H9 (cell line): Measurements from ENCODE around the gene DNAJC8. TPM values are rescaled to one million over a fixed set of nuclear protein-coding genes. Genes with fewer than 3 reads are reported as not detected.

Experiments used
- DNase-seq: peaks from one replicate; pipeline ENCODE4 v3.0.0-alpha.2; 2017
- H2AFZ ChIP-seq: one replicate; pipeline ENCODE4 v1.6.1; 2013; ENCODE audit warnings: mild to moderate bottlenecking, low read length, control low read depth, moderate library complexity
- H2AK5ac ChIP-seq: 2 replicates; pipeline ENCODE4 v1.6.1; 2013; ENCODE audit warnings: low read length, control low read depth, mixed read lengths; ENCODE audit not compliant: insufficient read length
- H2BK120ac ChIP-seq: one replicate; pipeline ENCODE4 v1.6.1; 2013; ENCODE audit warnings: low read depth, mild to moderate bottlenecking, low read length, control low read depth, inconsistent platforms; ENCODE audit not compliant: poor library complexity, severe bottlenecking
- H2BK12ac ChIP-seq: 2 replicates; pipeline ENCODE4 v1.6.1; 2013; ENCODE audit warnings: low read length, control low read depth, mixed read lengths, low read depth; ENCODE audit not compliant: insufficient read length
- H2BK15ac ChIP-seq: 2 replicates; pipeline ENCODE4 v1.6.1; 2013; ENCODE audit warnings: low read depth, low read length, control low read depth
- H2BK20ac ChIP-seq: one replicate; pipeline ENCODE4 v1.6.1; 2013; ENCODE audit warnings: low read depth, mild to moderate bottlenecking, low read length, control low read depth, inconsistent platforms; ENCODE audit not compliant: poor library complexity, severe bottlenecking
- H2BK5ac ChIP-seq: 2 replicates; pipeline ENCODE4 v1.6.1; 2013; ENCODE audit warnings: low read length, control low read depth, mixed read lengths; ENCODE audit not compliant: insufficient read length
- H3K14ac ChIP-seq: 2 replicates; pipeline ENCODE4 v1.6.1; 2013; ENCODE audit warnings: low read length, control low read depth; ENCODE audit not compliant: insufficient read depth
- H3K18ac ChIP-seq: 2 replicates; pipeline ENCODE4 v1.6.1; 2013; ENCODE audit warnings: low read depth, mild to moderate bottlenecking, mixed read lengths, low read length, control low read depth; ENCODE audit not compliant: insufficient read length
- H3K23ac ChIP-seq: 2 replicates; pipeline ENCODE4 v1.6.1; 2013; ENCODE audit warnings: low read length, control low read depth, mixed read lengths, low read depth; ENCODE audit not compliant: insufficient read length
- H3K23me2 ChIP-seq: 2 replicates; pipeline ENCODE4 v1.6.1; 2013; ENCODE audit warnings: low read depth, mild to moderate bottlenecking, mixed read lengths, low read length, control low read depth; ENCODE audit not compliant: insufficient read length, poor library complexity, severe bottlenecking
- H3K27ac ChIP-seq: 2 replicates; pipeline ENCODE4 v1.5.1; 2013; ENCODE audit warnings: low read length, control low read depth, mixed read lengths, low read depth; ENCODE audit not compliant: insufficient read length
- H3K27me3 ChIP-seq: 2 replicates; pipeline ENCODE4 v1.6.1; 2013; ENCODE audit warnings: low read length, control low read depth, inconsistent platforms; ENCODE audit not compliant: insufficient read depth
- H3K4ac ChIP-seq: 2 replicates; pipeline ENCODE4 v1.6.1; 2013; ENCODE audit warnings: low read depth, mild to moderate bottlenecking, control low read depth, inconsistent platforms, low read length, moderate library complexity
- H3K4me1 ChIP-seq: 2 replicates; pipeline ENCODE4 v1.6.1; 2013; ENCODE audit warnings: low read length, control low read depth, inconsistent platforms; ENCODE audit not compliant: insufficient read depth
- H3K4me2 ChIP-seq: 2 replicates; pipeline ENCODE4 v1.6.1; 2013; ENCODE audit warnings: low read length, control low read depth, mixed read lengths; ENCODE audit not compliant: insufficient read length, insufficient read depth
- H3K56ac ChIP-seq: 2 replicates; pipeline ENCODE4 v1.6.1; 2013; ENCODE audit warnings: low read depth, mild to moderate bottlenecking, mixed read lengths, low read length, control low read depth; ENCODE audit not compliant: insufficient read length
- H3K79me1 ChIP-seq: 2 replicates; pipeline ENCODE4 v1.6.1; 2013; ENCODE audit warnings: low read depth, mild to moderate bottlenecking, moderate library complexity, low read length, control low read depth, inconsistent platforms; ENCODE audit not compliant: insufficient read depth, poor library complexity, severe bottlenecking
- H3K79me2 ChIP-seq: 2 replicates; pipeline ENCODE4 v1.6.1; 2013; ENCODE audit warnings: low read length, control low read depth, inconsistent platforms; ENCODE audit not compliant: insufficient read depth
- H3K9ac ChIP-seq: 2 replicates; pipeline ENCODE4 v1.6.1; 2013; ENCODE audit warnings: low read length, control low read depth, mixed read lengths; ENCODE audit not compliant: insufficient read length; ENCODE audit errors: extremely low read depth
- H3K9me3 ChIP-seq: one replicate; pipeline ENCODE4 v1.6.1; 2013; ENCODE audit warnings: low read depth, low read length, inconsistent platforms; ENCODE audit not compliant: control insufficient read depth
- H3T11ph ChIP-seq: one replicate; pipeline ENCODE4 v1.6.1; 2013; ENCODE audit warnings: mild to moderate bottlenecking, low read length, control low read depth, inconsistent platforms
- H4K20me1 ChIP-seq: one replicate; pipeline ENCODE4 v1.6.1; 2013; ENCODE audit not compliant: control insufficient read depth, insufficient read length, insufficient read depth
- H4K5ac ChIP-seq: 2 replicates; pipeline ENCODE4 v1.6.1; 2013; ENCODE audit warnings: low read depth, mild to moderate bottlenecking, mixed read lengths, low read length, control low read depth; ENCODE audit not compliant: insufficient read length
- H4K8ac ChIP-seq: replicated peaks from 2 replicates; pipeline ENCODE4 v1.6.1; 2013; ENCODE audit warnings: low read length, control low read depth, mixed read lengths, low read depth; ENCODE audit not compliant: insufficient read length
- H4K91ac ChIP-seq: 2 replicates; pipeline ENCODE4 v1.6.1; 2013; ENCODE audit warnings: low read depth, mild to moderate bottlenecking, moderate library complexity, mixed read lengths, low read length, control low read depth; ENCODE audit not compliant: insufficient read length
- H3K27ac Mint-ChIP-seq, 3 experiments: 2 replicates in 2 of 3; 3 replicates in 1 of 3; pipeline ENCODE4 v1.8.0; 2020 to 2021; ENCODE audit warnings: mixed read lengths in 3 of 3, mild to moderate bottlenecking in 1 of 3, moderate library complexity in 1 of 3
- H3K27me3 Mint-ChIP-seq: 2 replicates; pipeline ENCODE4 v1.8.0; 2021; ENCODE audit warnings: low read depth, mild to moderate bottlenecking, moderate library complexity, mixed read lengths
- H3K36me3 Mint-ChIP-seq, 3 experiments: 2 replicates in 2 of 3; 3 replicates in 1 of 3; pipeline ENCODE4 v1.8.0; 2020 to 2021; ENCODE audit warnings: low read depth in 3 of 3, mixed read lengths in 3 of 3; ENCODE audit not compliant: insufficient read depth in 1 of 3
- H3K4me1 Mint-ChIP-seq, 2 experiments: 2 replicates each; pipeline ENCODE4 v1.8.0; 2020; ENCODE audit warnings: mixed read lengths in 2 of 2
- H3K4me3 Mint-ChIP-seq, 2 experiments: 2 replicates in 1 of 2; 3 replicates in 1 of 2; pipeline ENCODE4 v1.8.0; 2020 to 2021; ENCODE audit warnings: mild to moderate bottlenecking in 2 of 2, mixed read lengths in 2 of 2, moderate library complexity in 1 of 2
- H3K9me3 Mint-ChIP-seq, 2 experiments: 2 replicates in 1 of 2; 3 replicates in 1 of 2; pipeline ENCODE4 v1.8.0; 2020; ENCODE audit warnings: mild to moderate bottlenecking in 2 of 2, mixed read lengths in 2 of 2, moderate library complexity in 1 of 2
- WGBS: extraction: QIAGEN DNeasy Blood & Tissue Kit; methylation state at CpG from one replicate; pipeline ENCODE4 v1.1.7; 2013; ENCODE audit warnings: missing lambda C conversion rate, low lambda C conversion rate, mixed read lengths; ENCODE audit not compliant: insufficient read length; ENCODE audit errors: extremely low coverage; 5-methylcytosine and 5-hydroxymethylcytosine counted together
- total RNA-seq: library from RNA; stranded (reverse); gene quantifications from 2 replicates; pipeline ENCODE4 v1.2.1, GENCODE V29; 2021
- TF ChIP-seq, protein P1 (sequence below): fragments of 200-600 bp; sonication (generic); conservative IDR thresholded peaks from 3 replicates; pipeline ENCODE4 v1.8.0; 2021; ENCODE audit warnings: antibody characterized with exemption, mild to moderate bottlenecking

The DNAJC8 gene
- total RNA-seq, 1 experiment from 2014 or later = 132 TPM

DNA sequence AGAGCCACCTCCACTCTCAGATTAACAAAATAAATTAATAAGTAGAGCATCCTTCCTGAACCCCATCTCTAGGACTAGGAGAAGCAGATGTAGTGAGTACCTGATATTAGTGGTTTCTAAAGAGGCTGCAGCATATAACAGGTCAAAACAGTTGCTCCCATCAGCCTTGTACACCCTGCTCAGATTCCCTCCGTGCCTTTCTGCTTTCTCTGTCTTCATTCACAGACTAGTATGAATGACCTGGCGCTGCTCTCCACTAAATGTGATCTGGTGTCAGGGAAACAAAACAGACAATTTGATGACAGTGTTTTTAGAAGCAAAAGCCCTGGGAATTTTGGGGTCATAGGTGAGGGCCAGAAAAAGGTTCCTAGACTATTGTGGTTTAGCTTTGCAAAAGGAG is 34.8 kb upstream of the DNAJC8 start:
- Histone ChIP-seq H2BK120ac (no peak overlapping the region), H3K4me1 (peaks cover 11% of the 10 kb centered on the region), H2BK12ac (no peak overlapping the region), H4K91ac (no peak overlapping the region), H3T11ph (no peak overlapping the region), H3K79me1 (peaks cover 7% of the 10 kb centered on the region), H2BK5ac (no peak overlapping the region), H3K9ac (no peak overlapping the region), H2BK20ac (no peak overlapping the region), H3K27ac (no peak overlapping the region), H3K4ac (no peak overlapping the region), H3K23me2 (no peaks in the 10 kb centered on the region), H4K8ac (no peak overlapping the region), H2BK15ac (no peak overlapping the region), H3K18ac (no peak overlapping the region), H2AK5ac (no peak overlapping the region), H4K20me1 (no peaks in the 10 kb centered on the region), H3K56ac (no peak overlapping the region), H3K9me3 (no peaks in the 10 kb centered on the region), H3K4me2 (no peak overlapping the region), H3K23ac (no peak overlapping the region), H4K5ac (no peak overlapping the region), H3K14ac (no peak overlapping the region), H3K79me2 (peaks cover 27% of the 10 kb centered on the region; the same call in 1 of the 2 replicates), H3K27me3 (no peaks in the 10 kb centered on the region), H2AFZ (no peak overlapping the region)
- DNase-seq = no peak
- Mint-ChIP-seq H3K9me3 (no peaks in the 10 kb centered on the region), H3K4me1 (peaks cover 41 to 46% of the 10 kb centered on the region in 2 experiments), H3K27me3 (no peaks in the 10 kb centered on the region), H3K4me3 (no peak overlapping the region), H3K27ac (peak overlapping the region in 2 of 3 experiments; percentile 26 to 92; a peak in 4 of 7 replicates), H3K36me3 (peaks cover 6 to 31% (median 24%) of the 10 kb centered on the region in 3 experiments; a peak in 6 of 7 replicates)
- WGBS = no CpG with 5 or more reads among the region's 2 CpGs
- TF ChIP-seq, protein P1, sequence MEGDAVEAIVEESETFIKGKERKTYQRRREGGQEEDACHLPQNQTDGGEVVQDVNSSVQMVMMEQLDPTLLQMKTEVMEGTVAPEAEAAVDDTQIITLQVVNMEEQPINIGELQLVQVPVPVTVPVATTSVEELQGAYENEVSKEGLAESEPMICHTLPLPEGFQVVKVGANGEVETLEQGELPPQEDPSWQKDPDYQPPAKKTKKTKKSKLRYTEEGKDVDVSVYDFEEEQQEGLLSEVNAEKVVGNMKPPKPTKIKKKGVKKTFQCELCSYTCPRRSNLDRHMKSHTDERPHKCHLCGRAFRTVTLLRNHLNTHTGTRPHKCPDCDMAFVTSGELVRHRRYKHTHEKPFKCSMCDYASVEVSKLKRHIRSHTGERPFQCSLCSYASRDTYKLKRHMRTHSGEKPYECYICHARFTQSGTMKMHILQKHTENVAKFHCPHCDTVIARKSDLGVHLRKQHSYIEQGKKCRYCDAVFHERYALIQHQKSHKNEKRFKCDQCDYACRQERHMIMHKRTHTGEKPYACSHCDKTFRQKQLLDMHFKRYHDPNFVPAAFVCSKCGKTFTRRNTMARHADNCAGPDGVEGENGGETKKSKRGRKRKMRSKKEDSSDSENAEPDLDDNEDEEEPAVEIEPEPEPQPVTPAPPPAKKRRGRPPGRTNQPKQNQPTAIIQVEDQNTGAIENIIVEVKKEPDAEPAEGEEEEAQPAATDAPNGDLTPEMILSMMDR = no peak
